NT2/D1 (cell line): ENCODE results near the gene NEDD9.

Experiments used
- SUZ12 ChIP-seq: IDR thresholded peaks from 2 replicates; pipeline ENCODE4 v1.6.1; 2011; ENCODE audit not compliant: insufficient read length, insufficient read depth; ENCODE audit errors: extremely low read depth
- YY1 ChIP-seq: IDR thresholded peaks from 2 replicates; pipeline ENCODE4 v1.6.1; 2011; ENCODE audit not compliant: insufficient read length, insufficient read depth
- ZNF274 ChIP-seq: IDR thresholded peaks from 2 replicates; pipeline ENCODE4 v1.6.1; 2011; ENCODE audit warnings: mild to moderate bottlenecking, low read depth, low read length

GRCh38 chr6:11248974-11249761 lies 16.7 kb upstream of the NEDD9 start:
- TF ChIP-seq YY1 (no peak), SUZ12 (no peak), ZNF274 (no peak)
